IMR-90 (cell line): ENCODE measurements around the gene SMPDL3A. TPM values are rescaled to one million over a fixed set of nuclear protein-coding genes. Genes with fewer than 3 reads are reported as not detected.
A peak's percentile ranks its signal among the peaks of the same experiment; 100 is the strongest.

Experiments
- ATAC-seq: fragments of 200-7000 bp; cut with Tn5 transposase; 2 replicates; pipeline ENCODE4 v1.9.1; 2020; ENCODE audit warnings: low read depth, mild to moderate bottlenecking, moderate library complexity
- BruUV-seq: library from RNA; stranded (reverse); fragments of 400-500 nt; replicated peaks from 2 replicates; lab custom pipeline; 2021; lab: Mats Ljungman, UMichigan
- CTCF ChIA-PET: fragments of 300-600 bp; formaldehyde crosslinking; extraction: SDS; loops from one replicate; lab custom pipeline; 2021; ENCODE audit warnings: antibody characterized with exemption; lab: Yijun Ruan, JAX
- POLR2A ChIA-PET: fragments of 300-600 bp; sonication (Branson Sonifier 250); formaldehyde crosslinking; loops from one replicate; lab custom pipeline; 2022; ENCODE audit warnings: antibody characterized with exemption; ENCODE audit not compliant: unreplicated experiment; lab: Charles Lee
- DNase-seq: peaks from one replicate; pipeline ENCODE4 v3.0.0; 2013
- H2AFZ ChIP-seq: replicated peaks from 2 replicates; pipeline ENCODE3; 2013; ENCODE audit warnings: low read length, mild to moderate bottlenecking; ENCODE audit not compliant: poor library complexity
- H2AK5ac ChIP-seq: 2 replicates; pipeline ENCODE4 v1.6.1; 2013; ENCODE audit warnings: low read depth, low read length, inconsistent platforms
- H2AK9ac ChIP-seq: replicated peaks from 2 replicates; pipeline ENCODE3; 2013; ENCODE audit warnings: mild to moderate bottlenecking, low read depth, low read length, moderate library complexity; ENCODE audit not compliant: poor library complexity
- H2BK120ac ChIP-seq: 2 replicates; pipeline ENCODE4 v1.6.1; 2013; ENCODE audit warnings: low read depth, low read length, inconsistent platforms
- H2BK15ac ChIP-seq: 3 replicates; pipeline ENCODE4 v1.6.1; 2013; ENCODE audit warnings: low read depth, low read length, inconsistent platforms
- H2BK20ac ChIP-seq: 2 replicates; pipeline ENCODE4 v1.6.1; 2013; ENCODE audit warnings: low read depth, mild to moderate bottlenecking, inconsistent platforms, low read length, moderate library complexity
- H2BK5ac ChIP-seq: 2 replicates; pipeline ENCODE4 v1.6.1; 2013; ENCODE audit warnings: mild to moderate bottlenecking, low read depth, low read length, inconsistent platforms; ENCODE audit not compliant: poor library complexity, severe bottlenecking
- H3K14ac ChIP-seq: replicated peaks from 2 replicates; pipeline ENCODE4 v1.6.1; 2013; ENCODE audit warnings: low read depth, low read length, inconsistent platforms
- H3K18ac ChIP-seq: 2 replicates; pipeline ENCODE4 v1.6.1; 2013; ENCODE audit warnings: low read depth, low read length, control low read depth
- H3K23ac ChIP-seq: 2 replicates; pipeline ENCODE4 v1.6.1; 2013; ENCODE audit warnings: low read depth, low read length, inconsistent platforms
- H3K27ac ChIP-seq: 2 replicates; pipeline ENCODE4 v1.5.1; 2013; ENCODE audit warnings: mild to moderate bottlenecking, control low read depth, low read length; ENCODE audit not compliant: insufficient read depth
- H3K27me3 ChIP-seq: 2 replicates; pipeline ENCODE4 v1.6.1; 2013; ENCODE audit warnings: low read length; ENCODE audit not compliant: control insufficient read depth, insufficient read depth
- H3K36me3 ChIP-seq: 2 replicates; pipeline ENCODE4 v1.6.1; 2013; ENCODE audit warnings: low read length, mixed read lengths; ENCODE audit not compliant: control insufficient read depth, insufficient read depth
- H3K4ac ChIP-seq: 2 replicates; pipeline ENCODE4 v1.6.1; 2013; ENCODE audit warnings: low read depth, low read length, inconsistent platforms
- H3K4me1 ChIP-seq: 2 replicates; pipeline ENCODE4 v1.6.1; 2013; ENCODE audit warnings: low read length, mixed read lengths; ENCODE audit not compliant: control insufficient read depth, insufficient read depth
- H3K4me2 ChIP-seq: 2 replicates; pipeline ENCODE4 v1.6.1; 2013; ENCODE audit warnings: low read depth, mild to moderate bottlenecking, control low read depth, low read length, moderate library complexity
- H3K4me3 ChIP-seq: 2 replicates; pipeline ENCODE4 v1.5.1; 2013; ENCODE audit warnings: low read depth, mild to moderate bottlenecking, control low read depth, low read length, moderate library complexity; ENCODE audit not compliant: insufficient read depth
- H3K56ac ChIP-seq: 2 replicates; pipeline ENCODE4 v1.6.1; 2013; ENCODE audit warnings: low read length, inconsistent platforms; ENCODE audit not compliant: insufficient read depth; ENCODE audit errors: extremely low read depth
- H3K79me1 ChIP-seq, 2 experiments: 2 replicates each; pipeline ENCODE4 v1.6.1; 2013; ENCODE audit warnings: low read length in 2 of 2, inconsistent platforms in 1 of 2, low read depth in 1 of 2
- H3K9ac ChIP-seq: 2 replicates; pipeline ENCODE4 v1.6.1; 2013; ENCODE audit warnings: low read depth, low read length, control low read depth
- H3K9me1 ChIP-seq: 2 replicates; pipeline ENCODE4 v1.6.1; 2013; ENCODE audit warnings: low read length, inconsistent platforms; ENCODE audit not compliant: insufficient read depth
- H3K9me3 ChIP-seq: 2 replicates; pipeline ENCODE4 v1.6.1; 2013; ENCODE audit warnings: low read length; ENCODE audit not compliant: control insufficient read depth, insufficient read depth
- H4K20me1 ChIP-seq: 2 replicates; pipeline ENCODE4 v1.6.1; 2013; ENCODE audit warnings: low read length, inconsistent platforms; ENCODE audit not compliant: insufficient read depth
- H4K5ac ChIP-seq: 2 replicates; pipeline ENCODE4 v1.6.1; 2013; ENCODE audit warnings: mild to moderate bottlenecking, low read depth, low read length, control low read depth
- H4K8ac ChIP-seq, 2 experiments: 2 replicates each; pipeline ENCODE4 v1.6.1; 2013; ENCODE audit warnings: low read depth in 2 of 2, low read length in 2 of 2, control low read depth in 1 of 2, inconsistent platforms in 1 of 2
- H4K91ac ChIP-seq: 2 replicates; pipeline ENCODE4 v1.6.1; 2013; ENCODE audit warnings: low read depth, low read length, inconsistent platforms; ENCODE audit not compliant: insufficient read depth
- CHD1 ChIP-seq: IDR thresholded peaks from 2 replicates; pipeline ENCODE4 v1.6.1; 2012; ENCODE audit warnings: low read depth, low read length, improper control_type of control experiment
- CTCF ChIP-seq: conservative IDR thresholded peaks from 2 replicates; pipeline ENCODE4 v1.5.1; 2012; ENCODE audit warnings: mild to moderate bottlenecking, low read depth, low read length, improper control_type of control experiment
- FOS ChIP-seq: fragments of 150-350 bp; IDR thresholded peaks from 2 replicates; pipeline ENCODE4 v1.6.1; 2016; ENCODE audit warnings: low read depth, low read length
- MAFK ChIP-seq: IDR thresholded peaks from 2 replicates; pipeline ENCODE4 v1.6.1; 2012; ENCODE audit warnings: low read depth, low read length, improper control_type of control experiment
- MAZ ChIP-seq: IDR thresholded peaks from 2 replicates; pipeline ENCODE4 v1.6.1; 2012; ENCODE audit warnings: low read depth, mild to moderate bottlenecking, low read length, improper control_type of control experiment, moderate library complexity, borderline replicate concordance
- NFE2L2 ChIP-seq: fragments of 150-350 bp; IDR thresholded peaks from 2 replicates; pipeline ENCODE4 v1.6.1; 2016; ENCODE audit warnings: low read depth, mild to moderate bottlenecking, low read length
- POLR2A ChIP-seq: IDR thresholded peaks from 2 replicates; pipeline ENCODE4 v1.6.1; 2012; ENCODE audit warnings: mild to moderate bottlenecking, low read depth, low read length
- RAD21 ChIP-seq: IDR thresholded peaks from 2 replicates; pipeline ENCODE4 v1.6.1; 2012; ENCODE audit warnings: low read length, improper control_type of control experiment
- RFX5 ChIP-seq: IDR thresholded peaks from 2 replicates; pipeline ENCODE4 v1.8.0; 2012; ENCODE audit warnings: low read depth, mild to moderate bottlenecking, low read length, moderate library complexity
- SMC3 ChIP-seq: fragments of 150-350 bp; IDR thresholded peaks from 2 replicates; pipeline ENCODE4 v1.6.1; 2016; ENCODE audit warnings: low read depth, mild to moderate bottlenecking, antibody characterized with exemption, low read length, moderate library complexity
- WGBS, 2 experiments: methylation state at CpG; one replicate each; pipeline versions ENCODE4 v1.1.5 to v1.1.7; 2013; ENCODE audit warnings: missing lambda C conversion rate in 2 of 2; ENCODE audit not compliant: insufficient read length in 1 of 2; ENCODE audit errors: extremely low coverage in 2 of 2; 5-methylcytosine and 5-hydroxymethylcytosine counted together
- dilution Hi-C: fragments of 300-500 bp; cut with HindIII; formaldehyde crosslinking; loops from one replicate; pipeline ENCODE4 v1.14.3; 2018; ENCODE audit warnings: low sequenced_read_pairs; ENCODE audit not compliant: unreplicated experiment
- in situ Hi-C: fragments of 300-500 bp; cut with MboI; formaldehyde crosslinking; loops from 3 replicates; pipeline ENCODE4 v1.14.3; 2019; ENCODE audit warnings: low sequenced_read_pairs, inconsistent platforms, mixed read lengths
- intact Hi-C: fragments of 100-400 bp; cut with micrococcal nuclease; formaldehyde crosslinking; loops from 2 replicates; pipeline ENCODE4 v1.10.0; 2022
- polyA plus RNA-seq, 3 experiments: library from polyadenylated mRNA; depleted of rRNA; stranded (reverse); fragments of >200 nt; gene quantifications; 2 replicates each; pipeline ENCODE4 v1.2.3, GENCODE V29; 2012; ENCODE audit warnings: low replicate concordance in 1 of 3
- total RNA-seq: library from RNA; depleted of rRNA; stranded (reverse); fragments of >200 nt; gene quantifications from 2 replicates; pipeline ENCODE4 v1.2.3, GENCODE V29; 2012
- TF ChIP-seq, protein P1 (sequence below): fragments of 150-350 bp; IDR thresholded peaks from 2 replicates; pipeline ENCODE4 v1.6.1; 2017; ENCODE audit warnings: mild to moderate bottlenecking, antibody characterized with exemption, low read length, low read depth
- TF ChIP-seq, protein P2 (sequence below): fragments of 150-350 bp; IDR thresholded peaks from 2 replicates; pipeline ENCODE4 v1.6.1; 2016; ENCODE audit warnings: low read depth, mild to moderate bottlenecking, low read length, moderate library complexity, borderline replicate concordance

The SMPDL3A gene
- total and polyA plus RNA-seq, 2 of the 4 experiments (the other 2 are of a cell fraction): 9.9 to 14.2 TPM

DNA sequence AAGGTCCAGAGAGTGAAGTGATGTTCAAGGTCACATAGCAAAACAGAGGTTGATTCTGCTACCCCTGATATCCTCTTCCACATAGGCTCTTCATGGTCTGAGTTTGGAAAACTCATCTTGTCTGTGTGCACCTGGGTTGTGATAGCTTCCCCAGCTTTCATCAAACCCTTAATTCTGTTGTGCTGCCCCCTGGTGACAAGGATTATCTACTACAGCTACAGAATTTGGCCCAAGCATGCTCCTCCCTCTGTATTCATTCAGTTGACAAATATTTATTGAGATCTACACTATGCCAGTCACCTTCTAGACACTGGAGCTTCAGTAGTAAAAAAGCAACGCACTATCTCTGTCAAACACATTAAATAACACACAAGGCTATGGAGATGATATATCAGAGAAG is 50.4 kb downstream of the SMPDL3A start (continued):
- TF ChIP-seq, protein P1, sequence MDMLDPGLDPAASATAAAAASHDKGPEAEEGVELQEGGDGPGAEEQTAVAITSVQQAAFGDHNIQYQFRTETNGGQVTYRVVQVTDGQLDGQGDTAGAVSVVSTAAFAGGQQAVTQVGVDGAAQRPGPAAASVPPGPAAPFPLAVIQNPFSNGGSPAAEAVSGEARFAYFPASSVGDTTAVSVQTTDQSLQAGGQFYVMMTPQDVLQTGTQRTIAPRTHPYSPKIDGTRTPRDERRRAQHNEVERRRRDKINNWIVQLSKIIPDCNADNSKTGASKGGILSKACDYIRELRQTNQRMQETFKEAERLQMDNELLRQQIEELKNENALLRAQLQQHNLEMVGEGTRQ: no peak

DNA sequence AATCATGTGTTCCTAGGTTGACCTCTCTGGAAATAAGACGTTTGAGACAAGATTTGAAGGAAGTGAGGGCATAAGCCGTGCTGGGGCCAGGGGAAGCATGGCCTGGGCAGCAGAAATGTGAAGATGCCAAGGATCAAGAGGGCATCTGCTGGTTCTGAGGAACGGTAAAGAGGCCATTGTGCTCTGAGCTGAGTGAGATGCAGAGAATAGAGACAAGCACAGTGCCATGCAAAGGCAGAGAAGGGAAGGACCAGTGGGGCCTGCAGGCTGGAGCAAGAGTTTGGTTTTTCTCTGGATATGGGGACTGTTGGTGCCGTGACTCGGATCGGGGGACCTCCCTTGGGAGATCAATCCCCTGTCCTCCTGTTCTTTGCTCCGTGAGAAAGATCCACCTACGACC is 50.8 kb downstream of the SMPDL3A start:
- peak overlapping the region; percentile 58 for H2AFZ ChIP-seq
- no peak overlapping the region for H2BK5ac ChIP-seq
- ChIA-PET CTCF (interaction anchor here (0.6 to 2.7 kb wide), 12 partner anchors 9 to 128 kb away, joined by 3 to 53 read pairs (median 7); partner anchors contain the start of gene SMPDL3A), POLR2A (interaction anchor here (1.4 kb wide), 1 partner anchor 51 kb away, joined by 3 read pairs; the partner anchor contains the start of gene SMPDL3A)
- H3K9me1 ChIP-seq: no peaks in the 10 kb centered on the region
- H3K23ac ChIP-seq: no peak overlapping the region
- no peak overlapping the region for H4K8ac ChIP-seq
- H3K27me3 ChIP-seq: no peaks in the 10 kb centered on the region
- no peak overlapping the region for H3K9ac ChIP-seq
- H3K79me1 ChIP-seq: no peaks in the 10 kb centered on the region
- dilution Hi-C loops: no loop called here
- peak overlapping the region; percentile 61 for H2AK9ac ChIP-seq
- H3K4ac ChIP-seq: no peak overlapping the region
- H2BK20ac ChIP-seq: no peak overlapping the region
- no peak overlapping the region for H3K18ac ChIP-seq
- no peaks in the 10 kb centered on the region for H3K9me3 ChIP-seq
- DNase-seq (no peak), ATAC-seq (no peak)
- no peaks in the 10 kb centered on the region for H3K4me1 ChIP-seq
- no peak overlapping the region for H3K27ac ChIP-seq
- WGBS, 2 experiments: 25% methylated on average over 3 of the region's 8 CpGs; no CpG with 5 or more reads in 1 of the 2 experiments
- H4K5ac ChIP-seq: no peak overlapping the region
- in situ Hi-C loops: loop anchor here (5.0 to 10.0 kb wide), 2 partner anchors 103 to 345 kb away; no protein-coding TSS in a partner anchor
- no peak overlapping the region for H3K56ac ChIP-seq
- H3K14ac ChIP-seq: no peak overlapping the region
- BruUV-seq: no TSS peak
- H2BK15ac ChIP-seq: no peak overlapping the region
- H3K4me2 ChIP-seq: no peak overlapping the region
- no peak overlapping the region for H2AK5ac ChIP-seq
- H3K36me3 ChIP-seq: no peaks in the 10 kb centered on the region
- intact Hi-C loops: loop anchor here (1.0 to 5.0 kb wide), 4 partner anchors 51 to 348 kb away; partner anchors contain the start of gene SMPDL3A
- no peak overlapping the region for H4K91ac ChIP-seq
- H4K20me1 ChIP-seq: no peaks in the 10 kb centered on the region
- no peak overlapping the region for H2BK120ac ChIP-seq
- H3K4me3 ChIP-seq: no peak overlapping the region
- TF ChIP-seq, protein P2, sequence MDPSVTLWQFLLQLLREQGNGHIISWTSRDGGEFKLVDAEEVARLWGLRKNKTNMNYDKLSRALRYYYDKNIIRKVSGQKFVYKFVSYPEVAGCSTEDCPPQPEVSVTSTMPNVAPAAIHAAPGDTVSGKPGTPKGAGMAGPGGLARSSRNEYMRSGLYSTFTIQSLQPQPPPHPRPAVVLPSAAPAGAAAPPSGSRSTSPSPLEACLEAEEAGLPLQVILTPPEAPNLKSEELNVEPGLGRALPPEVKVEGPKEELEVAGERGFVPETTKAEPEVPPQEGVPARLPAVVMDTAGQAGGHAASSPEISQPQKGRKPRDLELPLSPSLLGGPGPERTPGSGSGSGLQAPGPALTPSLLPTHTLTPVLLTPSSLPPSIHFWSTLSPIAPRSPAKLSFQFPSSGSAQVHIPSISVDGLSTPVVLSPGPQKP: no peak
- TF ChIP-seq, protein P1: no peak
- TF ChIP-seq NFE2L2 (no peak), RFX5 (no peak), POLR2A (no peak), MAZ (no peak), MAFK (no peak), CHD1 (no peak), CTCF (no peak), FOS (no peak), RAD21 (no peak), SMC3 (no peak)
